GM15510 (cell line): Measurements from ENCODE around the gene LENEP.

Source experiments
- POLR2A ChIP-seq: IDR thresholded peaks from 3 replicates; pipeline ENCODE4 v1.6.1; 2011; ENCODE audit warnings: borderline replicate concordance; ENCODE audit not compliant: insufficient read length; ENCODE audit errors: extremely low read depth

LENEP gene

GRCh38 chr1:154968731-154969130 is 24.7 kb upstream of the LENEP start:
- no peak for TF ChIP-seq POLR2A

GRCh38 chr1:154969246-154969645 is 24.1 kb upstream of the LENEP start:
- no peak for TF ChIP-seq POLR2A

GRCh38 chr1:154969860-154970452 is 23.4 kb upstream of the LENEP start:
- no peak for TF ChIP-seq POLR2A

- no peak for TF ChIP-seq POLR2A
Measured at GRCh38 chr1:154970631-154971340, 22.6 kb upstream of the LENEP start, which contains the start of gene SHC1. Gene SHC1 (minus strand): TSS chr1:154970747. CDS start chr1:154970526, 221 bp downstream.

GRCh38 chr1:154971341-154971998 is 21.9 kb upstream of the LENEP start:
- no peak for TF ChIP-seq POLR2A

- no peak for TF ChIP-seq POLR2A
Measured at GRCh38 chr1:154972213-154972516, 21.2 kb upstream of the LENEP start.

- TF ChIP-seq POLR2A, result no peak
Measured at GRCh38 chr1:154972517-154973343, 20.7 kb upstream of the LENEP start.

- TF ChIP-seq POLR2A, result peak; percentile 38
Measured at GRCh38 chr1:154973344-154974101, 19.9 kb upstream of the LENEP start.

- peak; percentile 4 for TF ChIP-seq POLR2A
Measured at GRCh38 chr1:154974102-154974807, 19.1 kb upstream of the LENEP start, which contains the start of gene CKS1B. Gene CKS1B (plus strand): TSS chr1:154974681. CDS start chr1:154974746, 65 bp downstream.

GRCh38 chr1:154974808-154975408 is 18.5 kb upstream of the LENEP start:
- peak; percentile 61 for TF ChIP-seq POLR2A

- TF ChIP-seq POLR2A, result no peak
Measured at GRCh38 chr1:154975409-154976059, 17.9 kb upstream of the LENEP start.

- TF ChIP-seq POLR2A, result no peak
Measured at GRCh38 chr1:154978360-154978759, 15.0 kb upstream of the LENEP start.

- TF ChIP-seq POLR2A, result no peak
Measured at GRCh38 chr1:154982341-154982740, 11.0 kb upstream of the LENEP start.
